GM12873 (cell line): Measurements from ENCODE around the gene GABRB1.

Experiments used
- CTCF ChIP-seq: IDR thresholded peaks from 2 replicates; pipeline ENCODE4 v1.5.1; 2012; ENCODE audit warnings: low read depth, mild to moderate bottlenecking, moderate library complexity, low read length, control low read depth; ENCODE audit not compliant: insufficient read depth; ENCODE audit errors: missing control alignments

GABRB1 gene

GRCh38 chr4:47390428-47391125, 359.2 kb downstream of the GABRB1 start:
- TF ChIP-seq CTCF: no peak

GRCh38 chr4:47391256-47391655, 359.9 kb downstream of the GABRB1 start:
- TF ChIP-seq CTCF: no peak

- TF ChIP-seq CTCF: no peak
Observed at GRCh38 chr4:47406408-47406807, 375.0 kb downstream of the GABRB1 start.

- no peak for TF ChIP-seq CTCF
Observed at GRCh38 chr4:47410271-47410670, 378.9 kb downstream of the GABRB1 start.

- TF ChIP-seq CTCF: no peak
Observed at GRCh38 chr4:47413521-47413920, 382.2 kb downstream of the GABRB1 start.

- no peak for TF ChIP-seq CTCF
Observed at GRCh38 chr4:47415719-47416118, 384.4 kb downstream of the GABRB1 start.

GRCh38 chr4:47418147-47418546, 386.8 kb downstream of the GABRB1 start:
- no peak for TF ChIP-seq CTCF
